ENCODE measurements around the gene ZNRF3.

ZNRF3 gene

GRCh38 chr22:29088809-29089208 lies 205.4 kb downstream of the ZNRF3 start:
- no peak overlapping the region for H3K27ac ChIP-seq
- DNase-seq (ENCODE audit: low spot score), result no peak
- ChIA-PET CTCF (no interaction called here), POLR2A (ENCODE audit: low non-redundant PET) (no interaction called here)
- TF ChIP-seq CTCF (conservative IDR thresholded peaks at IDR 0.05; ENCODE audit: low read depth), result no peak

- no peak for DNase-seq (ENCODE audit: low spot score)
- ChIA-PET POLR2A (ENCODE audit: low non-redundant PET) (no interaction called here), CTCF (no interaction called here)
- no peak overlapping the region for H3K27ac ChIP-seq
- TF ChIP-seq CTCF (conservative IDR thresholded peaks at IDR 0.05; ENCODE audit: low read depth), result no peak
These were observed 206.1 kb downstream of the ZNRF3 start for GRCh38 chr22:29089507-29089906.

GRCh38 chr22:29090039-29090438 lies 206.7 kb downstream of the ZNRF3 start:
- H3K27ac ChIP-seq, result no peak overlapping the region
- ChIA-PET POLR2A (ENCODE audit: low non-redundant PET) (no interaction called here), CTCF (interaction anchor here (0.6 kb wide), 1 partner anchor 9 kb away, joined by 4 read pairs; no protein-coding TSS in a partner anchor)
- TF ChIP-seq CTCF (conservative IDR thresholded peaks at IDR 0.05; ENCODE audit: low read depth), result no peak
- DNase-seq (ENCODE audit: low spot score), result no peak

GRCh38 chr22:29092243-29092642 lies 208.9 kb downstream of the ZNRF3 start:
- no peak overlapping the region for H3K27ac ChIP-seq
- no peak for TF ChIP-seq CTCF (conservative IDR thresholded peaks at IDR 0.05; ENCODE audit: low read depth)
- POLR2A ChIA-PET (ENCODE audit: low non-redundant PET), result no interaction called here
- CTCF ChIA-PET, result no interaction called here
- no peak for DNase-seq (ENCODE audit: low spot score)

- ChIA-PET POLR2A (ENCODE audit: low non-redundant PET) (no interaction called here), CTCF (no interaction called here)
- no peak for DNase-seq (ENCODE audit: low spot score)
- TF ChIP-seq CTCF (conservative IDR thresholded peaks at IDR 0.05; ENCODE audit: low read depth), result no peak
- no peak overlapping the region for H3K27ac ChIP-seq
These were observed 209.7 kb downstream of the ZNRF3 start for GRCh38 chr22:29093030-29093429.

DNA sequence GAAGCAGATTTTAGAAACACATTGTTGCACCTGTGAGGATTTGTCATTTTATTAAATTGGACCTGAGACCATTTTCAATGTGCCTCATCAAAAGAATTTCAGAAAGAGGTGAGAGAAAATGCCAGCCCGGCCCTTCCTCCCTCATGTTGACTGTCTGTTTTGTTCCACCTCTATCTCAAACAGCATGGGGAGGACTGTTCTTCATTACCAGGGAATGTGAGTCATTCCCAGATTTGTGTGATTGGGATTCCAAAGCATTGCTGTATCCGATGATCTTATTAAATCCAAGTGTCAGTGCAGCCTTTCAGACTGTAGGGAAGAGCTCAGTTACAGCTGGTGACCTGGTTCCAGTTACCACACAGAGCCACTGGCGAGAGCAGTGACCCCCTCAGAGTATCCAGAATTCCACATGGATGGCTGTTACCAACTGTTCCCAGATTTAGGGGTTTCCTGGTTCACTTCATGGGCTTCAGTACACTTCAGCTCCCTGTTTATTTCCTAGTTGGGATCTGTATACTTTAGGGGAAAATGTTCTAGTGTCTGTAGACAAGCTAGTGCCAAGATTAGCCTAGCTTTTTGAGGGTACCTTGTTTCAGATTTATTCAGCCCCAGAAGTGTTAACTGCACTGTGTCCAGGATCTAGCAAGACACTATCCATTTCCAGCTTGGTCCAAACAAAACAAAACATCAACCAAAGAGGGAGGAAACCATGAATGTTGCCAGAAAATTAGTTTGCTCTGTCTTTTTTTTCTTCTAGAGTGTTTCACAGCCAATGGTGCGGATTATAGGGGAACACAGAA lies 210.3 kb downstream of the ZNRF3 start:
- ChIA-PET CTCF (no interaction called here), POLR2A (ENCODE audit: low non-redundant PET) (no interaction called here)
- no peak for TF ChIP-seq CTCF (conservative IDR thresholded peaks at IDR 0.05; ENCODE audit: low read depth)
- H3K27ac ChIP-seq, result no peak overlapping the region
- no peak for DNase-seq (ENCODE audit: low spot score)
